ENCODE data around the gene USP10. TPM values are rescaled to one million over a fixed set of nuclear protein-coding genes. Genes with fewer than 3 reads are reported as not detected.

USP10 gene
- total RNA-seq, 2 experiments from 2014 or later = 82.9 to 88.3 TPM

DNA sequence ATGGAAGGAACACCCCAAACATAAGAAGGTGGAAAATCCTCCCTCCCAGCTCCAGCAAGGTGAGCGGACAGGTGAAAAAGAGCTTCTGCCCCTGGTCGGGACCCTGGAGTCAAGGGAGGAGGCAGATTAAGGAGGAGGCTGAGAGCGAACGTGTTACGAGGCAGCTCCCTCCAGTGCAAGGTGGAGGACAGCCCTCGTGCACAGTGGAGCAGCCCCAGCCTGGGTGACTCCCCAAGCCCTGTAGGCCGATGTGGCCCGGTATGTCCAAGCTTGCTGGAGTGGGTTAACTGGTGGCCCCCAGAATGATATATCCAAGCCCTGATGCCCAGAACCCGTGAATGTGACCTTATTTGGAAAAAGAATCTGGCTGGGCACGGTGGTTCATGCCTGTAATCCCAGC, 104.5 kb downstream of the USP10 start:
- no peaks in the 10 kb centered on the region for H3K36me3 Mint-ChIP-seq (ENCODE audit: low read depth)
- H3K9me3 Mint-ChIP-seq (ENCODE audit: insufficient read depth) = no peaks in the 10 kb centered on the region
- peaks cover 13% of the 10 kb centered on the region for H3K4me1 Mint-ChIP-seq (ENCODE audit: low read depth)
- CTCF ChIA-PET = interaction anchor here (1.2 kb wide), 1 partner anchor 50 kb away, joined by 3 read pairs; no protein-coding TSS in a partner anchor
- no peak for DNase-seq
- no peak for ATAC-seq
- H3K4me3 Mint-ChIP-seq = no peak overlapping the region
- POLR2A ChIA-PET = no interaction called here
- no peak overlapping the region for H3K27ac Mint-ChIP-seq
- H3K27me3 Mint-ChIP-seq (ENCODE audit: low read depth) = no peaks in the 10 kb centered on the region

DNA sequence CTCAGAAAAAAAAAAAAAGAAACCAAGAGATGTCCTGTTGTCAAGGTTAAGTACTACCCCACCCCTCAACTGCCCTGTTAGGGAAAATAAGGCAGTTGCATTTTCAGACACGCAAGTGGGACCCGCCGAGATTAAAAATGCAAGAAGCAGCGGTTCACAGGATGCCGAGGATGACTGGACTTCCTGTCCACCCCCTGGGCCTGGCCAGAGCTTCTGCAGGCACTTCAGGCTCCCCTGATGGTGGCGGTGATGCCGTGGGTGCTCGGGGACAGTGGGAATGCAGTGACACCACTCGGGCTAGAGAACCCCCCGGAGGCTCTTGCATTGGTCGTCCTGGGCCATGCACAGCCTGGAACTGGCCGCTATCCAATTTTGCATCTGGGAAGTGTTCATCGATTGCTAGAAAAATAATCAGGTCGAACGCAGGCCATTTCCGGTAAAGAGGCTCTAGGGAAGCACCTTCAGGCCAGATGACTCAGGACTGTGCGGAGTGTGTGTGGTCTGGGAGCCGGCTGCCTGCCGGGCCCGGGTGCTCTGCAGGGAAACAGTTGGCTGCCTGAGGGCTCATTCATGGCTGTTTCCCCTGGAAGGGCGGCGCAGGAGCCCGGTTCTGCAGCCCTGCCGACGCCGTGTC, 106.6 kb downstream of the USP10 start:
- H3K9me3 Mint-ChIP-seq (ENCODE audit: insufficient read depth) = no peaks in the 10 kb centered on the region
- ChIA-PET CTCF (no interaction called here), POLR2A (no interaction called here)
- no peaks in the 10 kb centered on the region for H3K27me3 Mint-ChIP-seq (ENCODE audit: low read depth)
- no peak overlapping the region for H3K27ac Mint-ChIP-seq
- H3K36me3 Mint-ChIP-seq (ENCODE audit: low read depth) = no peaks in the 10 kb centered on the region
- no peak overlapping the region for H3K4me3 Mint-ChIP-seq
- DNase-seq (no peak), ATAC-seq (no peak)
- H3K4me1 Mint-ChIP-seq (ENCODE audit: low read depth) = peaks cover 26% of the 10 kb centered on the region

DNA sequence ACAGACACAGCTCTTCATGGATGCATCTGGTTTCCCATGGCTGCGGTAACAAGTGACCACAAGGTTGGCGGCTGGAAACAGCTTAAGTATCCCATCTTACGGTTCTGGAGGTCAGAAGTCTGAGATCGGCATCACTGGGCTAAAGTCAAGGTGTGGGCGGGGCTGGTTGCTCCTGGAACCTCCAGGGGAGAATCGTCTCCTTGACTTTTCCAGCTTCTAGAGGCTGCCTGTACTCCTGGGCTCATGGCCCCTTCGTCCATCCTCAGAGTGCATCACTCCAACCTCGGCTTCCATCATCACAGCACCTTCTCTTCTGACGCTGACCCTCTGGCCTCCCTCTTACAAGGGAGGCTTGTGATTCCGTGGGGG, 107.1 kb downstream of the USP10 start:
- Mint-ChIP-seq H3K4me1 (ENCODE audit: low read depth) (peaks cover 31% of the 10 kb centered on the region), H3K36me3 (ENCODE audit: low read depth) (no peaks in the 10 kb centered on the region)

DNA sequence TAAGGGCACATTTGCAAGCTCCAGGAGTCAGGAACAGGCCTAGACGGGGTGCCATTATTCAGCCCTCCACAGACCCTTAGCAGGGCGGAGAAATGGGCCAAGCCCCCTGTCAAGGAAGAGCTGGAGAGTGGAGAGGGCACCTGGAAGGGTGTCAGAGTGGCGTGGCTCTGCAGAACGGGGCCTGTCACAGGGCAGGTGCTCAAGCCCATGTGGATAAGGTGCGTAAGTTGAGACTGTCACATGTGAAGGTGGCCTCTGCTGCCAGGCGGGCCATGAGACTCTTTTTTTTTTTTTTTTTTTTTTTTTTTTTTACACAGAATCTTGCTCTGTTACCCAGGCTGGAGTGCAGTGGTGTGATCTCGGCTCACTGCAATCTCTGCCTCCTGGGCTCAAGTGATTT, 108.0 kb downstream of the USP10 start:
- H3K36me3 Mint-ChIP-seq (ENCODE audit: low read depth) = no peaks in the 10 kb centered on the region

More for the DNA sequence above, 107.1 kb downstream of the USP10 start:
- ATAC-seq (no peak), DNase-seq (no peak)
- no peaks in the 10 kb centered on the region for H3K9me3 Mint-ChIP-seq (ENCODE audit: insufficient read depth)
- H3K27me3 Mint-ChIP-seq (ENCODE audit: low read depth) = no peaks in the 10 kb centered on the region
- CTCF ChIA-PET = no interaction called here
- no peak overlapping the region for H3K27ac Mint-ChIP-seq
- H3K4me3 Mint-ChIP-seq = no peak overlapping the region
- POLR2A ChIA-PET = no interaction called here

DNA sequence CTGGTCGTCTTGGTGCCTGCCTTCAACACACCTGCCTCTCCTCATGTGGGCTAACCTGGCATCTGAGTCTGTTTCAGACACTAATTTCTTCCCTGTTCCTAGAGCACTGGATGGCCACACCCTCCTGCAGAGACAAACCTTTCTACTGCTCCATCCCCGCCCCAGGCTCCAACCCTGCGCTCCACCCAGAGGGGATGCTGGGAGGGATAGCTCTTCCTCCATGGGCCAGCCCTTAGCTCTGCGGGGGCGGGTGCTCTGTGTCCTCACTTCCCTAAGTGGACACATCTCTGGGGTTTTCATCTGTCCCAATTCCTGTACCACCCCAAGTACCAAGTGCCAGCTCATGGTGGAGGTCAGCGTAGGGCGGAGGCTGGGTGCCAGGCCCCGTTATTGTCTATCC, 109.0 kb downstream of the USP10 start:
- no peak for DNase-seq
- no peak for ATAC-seq
- CTCF ChIA-PET = no interaction called here
- POLR2A ChIA-PET = no interaction called here
- H3K36me3 Mint-ChIP-seq (ENCODE audit: low read depth) = no peaks in the 10 kb centered on the region
- H3K4me1 Mint-ChIP-seq (ENCODE audit: low read depth) = peaks cover 32% of the 10 kb centered on the region
- H3K4me3 Mint-ChIP-seq = no peak overlapping the region
- H3K27ac Mint-ChIP-seq = no peak overlapping the region
- no peaks in the 10 kb centered on the region for H3K9me3 Mint-ChIP-seq (ENCODE audit: insufficient read depth)
- peaks cover 4% of the 10 kb centered on the region for H3K27me3 Mint-ChIP-seq (ENCODE audit: low read depth)

More for the DNA sequence above, 108.0 kb downstream of the USP10 start:
- H3K9me3 Mint-ChIP-seq (ENCODE audit: insufficient read depth) = no peaks in the 10 kb centered on the region
- POLR2A ChIA-PET = no interaction called here
- no peak for ATAC-seq
- peaks cover 32% of the 10 kb centered on the region for H3K4me1 Mint-ChIP-seq (ENCODE audit: low read depth)
- no peak overlapping the region for H3K27ac Mint-ChIP-seq
- no peak overlapping the region for H3K4me3 Mint-ChIP-seq
- CTCF ChIA-PET = no interaction called here
- no peak for DNase-seq
- no peaks in the 10 kb centered on the region for H3K27me3 Mint-ChIP-seq (ENCODE audit: low read depth)

DNA sequence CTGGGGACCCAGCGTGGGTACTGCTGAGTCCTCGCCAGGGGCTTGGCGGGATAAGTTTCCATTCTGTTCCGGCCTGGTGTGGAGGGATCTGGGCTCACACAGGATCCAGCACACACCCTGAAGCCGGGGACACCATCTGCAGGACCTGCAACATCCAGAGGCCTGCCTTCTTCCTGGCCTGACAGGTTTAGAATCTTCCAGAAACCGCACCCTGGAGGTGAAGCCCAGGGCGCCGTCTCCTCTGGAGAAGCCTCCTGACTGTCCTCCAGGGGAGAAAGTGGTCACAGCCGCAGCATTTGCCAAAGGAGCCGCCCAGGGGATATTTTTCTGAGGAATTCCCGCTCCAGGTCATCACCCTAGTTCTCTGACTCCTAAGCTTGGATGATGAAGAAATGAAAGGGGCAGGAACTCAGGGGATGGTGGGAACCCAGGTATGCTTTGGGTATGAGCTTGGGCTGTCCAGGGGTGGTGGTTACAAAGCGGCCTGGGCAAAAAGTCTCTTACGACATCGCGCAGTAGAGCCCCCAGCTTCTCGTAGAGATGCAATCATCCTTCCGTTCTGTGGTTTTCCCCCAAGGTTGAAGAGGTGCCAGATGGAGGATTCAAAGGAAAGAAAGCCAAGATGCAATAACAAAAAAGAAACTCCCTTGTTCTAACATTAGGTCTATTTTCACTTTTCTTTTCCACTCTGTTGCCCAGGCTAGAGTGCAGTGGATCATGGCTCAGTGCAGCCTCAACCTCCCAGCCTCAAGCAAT, 110.9 kb downstream of the USP10 start:
- Mint-ChIP-seq H3K9me3 (ENCODE audit: insufficient read depth) (no peaks in the 10 kb centered on the region), H3K4me1 (ENCODE audit: low read depth) (peaks cover 27% of the 10 kb centered on the region), H3K27me3 (ENCODE audit: low read depth) (peaks cover 4% of the 10 kb centered on the region), H3K27ac (peak overlapping the region; percentile 49), H3K36me3 (ENCODE audit: low read depth) (no peaks in the 10 kb centered on the region), H3K4me3 (peak overlapping the region; percentile 5)
- POLR2A ChIA-PET = no interaction called here
- peak; percentile 80 for ATAC-seq
- CTCF ChIA-PET = interaction anchor here (0.7 to 2.5 kb wide), 3 partner anchors 13 to 277 kb away, joined by 3 to 10 read pairs (median 3); no protein-coding TSS in a partner anchor
- peak; percentile 58 for DNase-seq

DNA sequence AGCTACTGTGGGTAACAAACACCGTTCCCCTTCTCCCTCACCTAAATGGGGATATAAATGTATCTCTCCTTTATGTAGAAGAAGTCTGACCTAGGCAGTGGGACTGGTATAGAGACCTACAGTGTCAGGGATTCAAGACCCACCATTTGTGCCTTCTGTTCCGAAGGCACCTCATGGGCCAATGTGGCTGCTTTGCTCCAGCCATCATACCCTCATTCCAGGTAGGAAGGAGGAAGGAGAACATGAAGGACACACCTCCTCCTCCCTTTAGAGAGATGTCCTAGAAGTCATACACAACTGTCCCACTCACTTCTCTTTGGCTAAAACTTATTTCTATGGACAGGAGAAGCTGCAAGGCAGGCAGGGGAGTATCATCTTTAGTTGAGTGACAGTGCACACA, 111.7 kb downstream of the USP10 start:
- Mint-ChIP-seq H3K9me3 (ENCODE audit: insufficient read depth) (no peaks in the 10 kb centered on the region), H3K36me3 (ENCODE audit: low read depth) (no peaks in the 10 kb centered on the region), H3K4me1 (ENCODE audit: low read depth) (peaks cover 21% of the 10 kb centered on the region), H3K27me3 (ENCODE audit: low read depth) (peaks cover 4% of the 10 kb centered on the region), H3K27ac (no peak overlapping the region), H3K4me3 (no peak overlapping the region)
- DNase-seq = no peak
- ChIA-PET CTCF (interaction anchor here (0.8 to 2.5 kb wide), 2 partner anchors 43 to 58 kb away, joined by 5 to 10 read pairs; no protein-coding TSS in a partner anchor), POLR2A (no interaction called here)
- no peak for ATAC-seq

DNA sequence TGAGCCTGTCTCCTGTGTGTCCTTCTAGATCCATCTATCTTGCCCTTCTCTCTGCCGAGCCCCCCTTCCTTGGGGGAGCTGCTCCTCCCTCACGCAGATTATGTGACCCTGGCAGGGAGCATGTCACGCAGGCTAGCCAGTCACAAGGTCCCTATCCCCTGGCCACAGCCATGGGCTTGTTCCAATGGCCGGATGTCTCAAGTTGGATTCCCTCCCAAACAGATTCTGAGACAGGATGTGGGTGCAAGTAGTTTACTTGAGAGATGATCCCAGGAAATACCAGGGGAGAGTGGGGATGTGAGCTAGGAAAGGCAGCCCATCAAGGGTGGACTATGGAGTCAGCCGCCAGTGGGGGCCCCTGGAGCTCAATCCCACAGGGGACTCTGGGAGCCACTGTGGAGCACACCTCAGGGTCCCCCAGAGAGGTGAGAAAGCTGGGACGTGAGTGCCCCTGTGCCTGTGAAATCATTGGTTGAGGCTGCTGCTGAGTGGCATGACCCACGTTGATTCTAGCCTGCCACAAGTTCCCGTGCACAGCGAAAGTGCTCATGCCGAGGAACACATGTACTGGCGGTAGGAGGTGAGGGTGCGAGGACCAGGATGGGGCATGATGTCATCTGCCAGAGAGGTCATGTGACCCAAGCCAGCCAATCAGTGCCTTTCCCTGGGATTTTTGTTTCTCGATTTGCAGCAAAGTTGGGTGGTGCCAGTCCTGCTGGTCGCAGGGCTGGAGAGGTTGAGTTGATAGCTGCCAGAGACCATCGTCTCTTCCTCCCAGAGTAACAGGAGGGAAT, 113.5 kb downstream of the USP10 start:
- Mint-ChIP-seq H3K4me1 (ENCODE audit: low read depth) (peaks cover 19% of the 10 kb centered on the region), H3K27ac (no peak overlapping the region), H3K4me3 (no peak overlapping the region), H3K36me3 (ENCODE audit: low read depth) (no peaks in the 10 kb centered on the region), H3K27me3 (ENCODE audit: low read depth) (peaks cover 9% of the 10 kb centered on the region), H3K9me3 (ENCODE audit: insufficient read depth) (no peaks in the 10 kb centered on the region)
- ATAC-seq (no peak), DNase-seq (no peak)
- CTCF ChIA-PET = interaction anchor here (0.9 kb wide), 1 partner anchor 158 kb away, joined by 3 read pairs; no protein-coding TSS in a partner anchor
- POLR2A ChIA-PET = no interaction called here

DNA sequence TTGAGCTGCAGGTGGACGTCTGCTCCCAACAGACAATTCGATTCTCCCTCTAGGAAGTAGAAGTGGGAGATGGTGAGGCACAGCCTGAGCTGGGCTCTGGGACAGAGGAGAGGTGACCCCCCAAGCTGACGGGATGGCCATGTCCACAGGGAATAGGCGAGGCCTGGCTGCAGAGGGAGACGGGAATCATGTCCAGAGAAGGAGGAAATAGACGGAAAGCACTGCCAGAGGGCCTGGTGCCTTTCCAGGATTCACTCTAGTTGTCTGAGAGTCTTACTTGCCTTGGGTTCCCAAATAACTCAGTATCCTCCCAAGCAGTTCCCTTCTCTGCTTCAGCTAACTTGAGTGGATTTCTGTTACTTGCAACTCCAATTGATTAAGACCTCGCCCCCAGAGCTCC, 115.7 kb downstream of the USP10 start:
- H3K4me1 Mint-ChIP-seq (ENCODE audit: low read depth) = peaks cover 22% of the 10 kb centered on the region
- no peaks in the 10 kb centered on the region for H3K36me3 Mint-ChIP-seq (ENCODE audit: low read depth)
- ChIA-PET POLR2A (no interaction called here), CTCF (no interaction called here)
- no peak for DNase-seq
- no peaks in the 10 kb centered on the region for H3K9me3 Mint-ChIP-seq (ENCODE audit: insufficient read depth)
- H3K27ac Mint-ChIP-seq = no peak overlapping the region
- no peak for ATAC-seq
- H3K4me3 Mint-ChIP-seq = no peak overlapping the region
- H3K27me3 Mint-ChIP-seq (ENCODE audit: low read depth) = peaks cover 25% of the 10 kb centered on the region

DNA sequence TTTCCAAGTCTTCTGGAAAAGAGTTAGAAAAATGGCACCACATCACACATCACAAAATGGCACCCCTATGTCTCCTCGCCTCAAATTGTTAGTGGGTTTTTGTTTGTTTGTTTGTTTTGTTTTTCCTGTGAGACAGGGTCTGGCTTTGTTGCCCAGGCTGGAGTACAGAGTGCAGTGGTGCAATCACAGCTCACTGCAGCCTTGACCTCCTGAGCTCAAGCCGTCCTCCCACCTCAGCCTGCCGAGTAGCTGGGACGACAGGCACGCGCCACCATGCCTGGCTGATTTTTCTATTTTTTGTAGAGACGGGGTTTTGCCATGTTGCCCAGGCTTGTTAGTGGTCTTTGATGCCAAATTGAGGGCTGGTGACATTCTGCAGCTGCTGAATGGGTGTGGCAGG, 116.2 kb downstream of the USP10 start:
- Mint-ChIP-seq H3K27me3 (ENCODE audit: low read depth) (peaks cover 27% of the 10 kb centered on the region), H3K4me1 (ENCODE audit: low read depth) (peaks cover 19% of the 10 kb centered on the region), H3K27ac (no peak overlapping the region), H3K9me3 (ENCODE audit: insufficient read depth) (no peaks in the 10 kb centered on the region), H3K4me3 (no peak overlapping the region), H3K36me3 (ENCODE audit: low read depth) (no peaks in the 10 kb centered on the region)
- ATAC-seq (no peak), DNase-seq (no peak)
- POLR2A ChIA-PET = no interaction called here
- CTCF ChIA-PET = no interaction called here

DNA sequence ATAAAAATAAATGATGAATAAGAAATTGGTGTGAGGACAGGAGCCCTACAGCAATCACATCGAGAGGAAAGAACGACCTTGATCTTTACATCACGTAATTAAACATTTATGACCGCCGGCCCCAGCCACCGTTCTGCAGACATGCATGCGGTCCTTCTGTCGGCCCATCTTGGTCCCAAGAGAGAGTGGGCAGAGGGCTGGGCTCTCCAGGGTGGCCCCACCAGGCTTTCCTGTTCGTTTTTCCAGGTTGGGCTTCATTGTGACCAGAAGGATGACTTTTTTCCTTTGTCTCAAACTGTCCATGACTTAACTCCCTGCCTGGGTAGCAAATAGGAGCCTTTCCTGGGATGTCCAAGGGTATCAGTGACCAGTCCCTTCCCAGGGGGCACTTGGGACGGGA, 116.7 kb downstream of the USP10 start:
- ATAC-seq (no peak), DNase-seq (no peak)
- POLR2A ChIA-PET = no interaction called here
- Mint-ChIP-seq H3K36me3 (ENCODE audit: low read depth) (no peaks in the 10 kb centered on the region), H3K4me1 (ENCODE audit: low read depth) (peaks cover 14% of the 10 kb centered on the region), H3K4me3 (no peak overlapping the region), H3K27ac (no peak overlapping the region), H3K27me3 (ENCODE audit: low read depth) (peaks cover 31% of the 10 kb centered on the region), H3K9me3 (ENCODE audit: insufficient read depth) (no peaks in the 10 kb centered on the region)
- CTCF ChIA-PET = no interaction called here

DNA sequence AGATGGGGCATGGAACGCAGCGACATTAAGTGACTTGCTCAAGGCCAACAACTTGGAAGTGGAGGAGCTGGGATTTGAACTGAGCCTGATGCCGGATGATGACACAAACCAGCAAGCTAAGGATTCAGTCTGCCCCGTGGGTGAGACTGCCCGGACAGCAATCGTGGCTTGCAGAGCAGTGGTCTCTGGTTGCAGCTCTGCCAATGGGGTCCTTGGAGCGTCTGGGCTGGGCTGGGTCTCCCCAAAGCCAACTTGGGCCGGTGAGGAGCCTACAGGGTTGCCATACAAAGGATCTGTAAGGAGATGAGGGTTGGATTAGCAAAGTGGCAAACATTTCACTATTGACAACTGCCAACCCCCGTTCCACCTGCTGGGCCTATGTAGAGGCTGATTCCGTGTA, 117.4 kb downstream of the USP10 start:
- Mint-ChIP-seq H3K4me3 (no peak overlapping the region), H3K27me3 (ENCODE audit: low read depth) (peaks cover 37% of the 10 kb centered on the region), H3K27ac (no peak overlapping the region), H3K9me3 (ENCODE audit: insufficient read depth) (no peaks in the 10 kb centered on the region), H3K4me1 (ENCODE audit: low read depth) (peaks cover 8% of the 10 kb centered on the region), H3K36me3 (ENCODE audit: low read depth) (no peaks in the 10 kb centered on the region)
- CTCF ChIA-PET = no interaction called here
- ATAC-seq (no peak), DNase-seq (no peak)
- POLR2A ChIA-PET = no interaction called here

All from activated CD8-positive, alpha-beta T cell treated with anti-CD3 and anti-CD28 coated beads, Interleukin-2, amount 10 ng/mL, durations not matched to agents 7 days and 5 days (primary cell).